Measurements from ENCODE around the gene CNTNAP2.

CNTNAP2 gene

GRCh38 chr7:146486519-146486918 is 369.9 kb downstream of the CNTNAP2 start:
- H3K27me3 ChIP-seq (replicated peaks in 2 of 5; ENCODE audit: control insufficient read depth in 4 of 5, insufficient read depth in 5 of 5, low read length in 4 of 5), result no peaks in the 10 kb centered on the region
- no peak overlapping the region for H3K27ac ChIP-seq (ENCODE audit: insufficient read depth in 1 of 2, low read depth in 1 of 2, low read length in 2 of 2, poor library complexity in 1 of 2, severe bottlenecking in 2 of 2)
- no peaks in the 10 kb centered on the region for H3K4me1 ChIP-seq (ENCODE audit: control extremely low read depth in 1 of 4, control insufficient read depth in 4 of 4, insufficient read depth in 4 of 4, low read length in 3 of 4)
- WGBS (ENCODE audit: insufficient coverage), result 100% methylated on average over 3 of the region's 3 CpGs
- H3K9me3 ChIP-seq (ENCODE audit: control extremely low read depth in 1 of 5, control insufficient read depth in 4 of 5, insufficient read depth in 2 of 5, low read depth in 1 of 5, low read length in 4 of 5), result peaks cover 0 to 6% (median 0%) of the 10 kb centered on the region in 5 experiments
- no peaks in the 10 kb centered on the region for H3K36me3 ChIP-seq (ENCODE audit: control insufficient read depth in 4 of 4, insufficient read depth in 4 of 4, low read length in 3 of 4)
- no peak for DNase-seq
- ChIA-PET CTCF (no interaction called here), POLR2A (no interaction called here)
- no peak overlapping the region for H3K4me3 ChIP-seq (ENCODE audit: control insufficient read depth in 1 of 7, extremely low read depth in 1 of 7, insufficient read depth in 4 of 7, low read depth in 2 of 7, low read length in 6 of 7)

DNA sequence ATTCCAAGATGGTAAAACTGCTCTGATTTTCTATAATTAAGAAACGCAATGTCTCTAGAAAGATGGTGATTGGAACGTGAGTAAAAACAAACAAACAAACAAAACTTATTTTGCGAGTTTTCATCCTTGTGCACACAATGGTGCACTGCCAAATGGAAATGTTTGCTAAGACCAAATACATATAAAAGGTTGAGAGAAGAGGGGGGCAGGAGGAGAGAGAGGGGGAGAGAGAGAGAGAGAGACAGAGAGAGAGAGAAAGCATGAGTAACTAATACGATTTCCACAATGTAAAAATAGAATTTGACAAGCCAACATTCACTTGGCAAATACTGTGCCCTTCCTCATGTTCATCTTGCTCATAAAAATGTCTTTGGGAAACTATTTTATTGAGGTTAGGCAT is 375.4 kb downstream of the CNTNAP2 start:
- no peak for DNase-seq
- Histone ChIP-seq H3K27ac (ENCODE audit: insufficient read depth in 1 of 2, low read depth in 1 of 2, low read length in 2 of 2, poor library complexity in 1 of 2, severe bottlenecking in 2 of 2) (no peak overlapping the region), H3K9me3 (ENCODE audit: control extremely low read depth in 1 of 5, control insufficient read depth in 4 of 5, insufficient read depth in 2 of 5, low read depth in 1 of 5, low read length in 4 of 5) (peaks cover 0 to 9% (median 2%) of the 10 kb centered on the region in 5 experiments), H3K4me3 (ENCODE audit: control insufficient read depth in 1 of 7, extremely low read depth in 1 of 7, insufficient read depth in 4 of 7, low read depth in 2 of 7, low read length in 6 of 7) (no peak overlapping the region), H3K4me1 (ENCODE audit: control extremely low read depth in 1 of 4, control insufficient read depth in 4 of 4, insufficient read depth in 4 of 4, low read length in 3 of 4) (no peaks in the 10 kb centered on the region), H3K36me3 (ENCODE audit: control insufficient read depth in 4 of 4, insufficient read depth in 4 of 4, low read length in 3 of 4) (no peaks in the 10 kb centered on the region), H3K27me3 (replicated peaks in 2 of 5; ENCODE audit: control insufficient read depth in 4 of 5, insufficient read depth in 5 of 5, low read length in 4 of 5) (no peaks in the 10 kb centered on the region)
- POLR2A ChIA-PET, result no interaction called here
- CTCF ChIA-PET, result no interaction called here
- 86% methylated on average over 1 of the region's 4 CpGs for WGBS (ENCODE audit: insufficient coverage)

DNA sequence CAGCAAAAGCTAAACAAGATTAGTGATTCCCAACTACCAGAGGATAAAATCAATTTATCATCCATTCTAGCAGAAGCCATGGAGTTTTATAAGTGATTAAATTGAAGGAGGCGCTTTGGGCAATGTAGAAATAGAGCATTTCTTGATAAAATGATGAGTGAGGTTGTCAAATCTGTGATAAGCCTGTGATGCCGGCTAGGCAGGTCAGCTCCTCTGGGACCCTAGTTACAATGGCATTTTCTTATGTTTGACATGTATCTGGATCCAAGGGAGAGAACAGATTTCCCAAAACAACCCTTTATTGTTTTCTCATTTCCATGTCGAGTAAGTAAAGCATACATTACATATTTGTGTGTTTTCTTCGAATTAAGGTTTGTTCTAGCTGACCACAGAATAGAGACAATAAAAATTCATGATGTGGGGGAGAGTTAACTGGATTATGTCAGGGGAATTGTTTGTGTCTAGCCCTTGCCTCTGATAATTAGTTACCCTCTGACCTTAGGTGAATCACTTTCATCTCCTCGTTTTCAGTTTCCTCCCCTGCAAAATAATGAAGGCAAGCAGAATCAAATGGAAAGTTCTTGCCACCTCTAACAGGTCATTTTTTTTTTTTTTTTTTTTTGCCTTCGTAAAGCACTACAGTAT is 378.5 kb downstream of the CNTNAP2 start:
- H3K4me3 ChIP-seq (ENCODE audit: control insufficient read depth in 1 of 7, extremely low read depth in 1 of 7, insufficient read depth in 4 of 7, low read depth in 2 of 7, low read length in 6 of 7), result no peak overlapping the region
- POLR2A ChIA-PET, result no interaction called here
- WGBS (ENCODE audit: insufficient coverage), result 93% methylated on average over 3 of the region's 6 CpGs

GRCh38 chr7:146496657-146497056 is 380.1 kb downstream of the CNTNAP2 start:
- H3K9me3 ChIP-seq (ENCODE audit: control extremely low read depth in 1 of 5, control insufficient read depth in 4 of 5, insufficient read depth in 2 of 5, low read depth in 1 of 5, low read length in 4 of 5), result peaks cover 0 to 7% (median 0%) of the 10 kb centered on the region in 5 experiments
- no peaks in the 10 kb centered on the region for H3K4me1 ChIP-seq (ENCODE audit: control extremely low read depth in 1 of 4, control insufficient read depth in 4 of 4, insufficient read depth in 4 of 4, low read length in 3 of 4)
- H3K27me3 ChIP-seq (replicated peaks in 2 of 5; ENCODE audit: control insufficient read depth in 4 of 5, insufficient read depth in 5 of 5, low read length in 4 of 5), result no peaks in the 10 kb centered on the region
- WGBS (ENCODE audit: insufficient coverage), result 86% methylated on average over 1 of the region's 2 CpGs
- H3K4me3 ChIP-seq (ENCODE audit: control insufficient read depth in 1 of 7, extremely low read depth in 1 of 7, insufficient read depth in 4 of 7, low read depth in 2 of 7, low read length in 6 of 7), result no peak overlapping the region
- H3K27ac ChIP-seq (ENCODE audit: insufficient read depth in 1 of 2, low read depth in 1 of 2, low read length in 2 of 2, poor library complexity in 1 of 2, severe bottlenecking in 2 of 2), result no peak overlapping the region
- H3K36me3 ChIP-seq (ENCODE audit: control insufficient read depth in 4 of 4, insufficient read depth in 4 of 4, low read length in 3 of 4), result no peaks in the 10 kb centered on the region
- DNase-seq, result no peak
- ChIA-PET POLR2A (no interaction called here), CTCF (no interaction called here)

More for the DNA sequence above, 378.5 kb downstream of the CNTNAP2 start:
- no peaks in the 10 kb centered on the region for H3K27me3 ChIP-seq (replicated peaks in 2 of 5; ENCODE audit: control insufficient read depth in 4 of 5, insufficient read depth in 5 of 5, low read length in 4 of 5)
- CTCF ChIA-PET, result no interaction called here
- H3K36me3 ChIP-seq (ENCODE audit: control insufficient read depth in 4 of 4, insufficient read depth in 4 of 4, low read length in 3 of 4), result no peaks in the 10 kb centered on the region
- DNase-seq, result no peak
- H3K4me1 ChIP-seq (ENCODE audit: control extremely low read depth in 1 of 4, control insufficient read depth in 4 of 4, insufficient read depth in 4 of 4, low read length in 3 of 4), result no peaks in the 10 kb centered on the region
- no peak overlapping the region for H3K27ac ChIP-seq (ENCODE audit: insufficient read depth in 1 of 2, low read depth in 1 of 2, low read length in 2 of 2, poor library complexity in 1 of 2, severe bottlenecking in 2 of 2)
- peaks cover 0 to 5% (median 0%) of the 10 kb centered on the region in 5 experiments for H3K9me3 ChIP-seq (ENCODE audit: control extremely low read depth in 1 of 5, control insufficient read depth in 4 of 5, insufficient read depth in 2 of 5, low read depth in 1 of 5, low read length in 4 of 5)

DNA sequence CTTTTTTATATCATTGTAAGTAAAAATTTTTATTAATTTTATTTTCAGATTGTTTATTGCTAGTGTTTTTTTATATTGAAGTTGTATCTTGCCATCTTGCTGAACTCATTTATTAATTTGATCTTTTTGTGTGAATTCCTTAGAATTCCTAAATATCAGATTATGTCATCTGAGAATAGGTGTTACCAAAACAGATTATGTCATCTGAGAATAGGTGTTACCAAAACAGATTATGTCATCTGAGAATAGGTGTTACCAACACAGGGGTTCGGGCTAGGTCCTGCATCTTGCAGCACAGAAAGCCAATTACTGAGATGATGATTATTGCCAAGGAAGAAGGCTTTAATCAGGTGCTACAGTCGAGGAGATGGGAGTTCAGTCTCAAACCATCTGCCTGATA is 383.4 kb downstream of the CNTNAP2 start:
- Histone ChIP-seq H3K9me3 (ENCODE audit: control extremely low read depth in 1 of 5, control insufficient read depth in 4 of 5, insufficient read depth in 2 of 5, low read depth in 1 of 5, low read length in 4 of 5) (peaks cover 0 to 28% (median 5%) of the 10 kb centered on the region in 5 experiments), H3K4me1 (ENCODE audit: control extremely low read depth in 1 of 4, control insufficient read depth in 4 of 4, insufficient read depth in 4 of 4, low read length in 3 of 4) (no peaks in the 10 kb centered on the region), H3K27me3 (replicated peaks in 2 of 5; ENCODE audit: control insufficient read depth in 4 of 5, insufficient read depth in 5 of 5, low read length in 4 of 5) (no peaks in the 10 kb centered on the region), H3K4me3 (ENCODE audit: control insufficient read depth in 1 of 7, extremely low read depth in 1 of 7, insufficient read depth in 4 of 7, low read depth in 2 of 7, low read length in 6 of 7) (no peak overlapping the region), H3K27ac (ENCODE audit: insufficient read depth in 1 of 2, low read depth in 1 of 2, low read length in 2 of 2, poor library complexity in 1 of 2, severe bottlenecking in 2 of 2) (no peak overlapping the region), H3K36me3 (ENCODE audit: control insufficient read depth in 4 of 4, insufficient read depth in 4 of 4, low read length in 3 of 4) (no peaks in the 10 kb centered on the region)
- 91% methylated on average over 2 of the region's 2 CpGs for WGBS (ENCODE audit: insufficient coverage)
- ChIA-PET POLR2A (no interaction called here), CTCF (no interaction called here)
- no peak for DNase-seq

DNA sequence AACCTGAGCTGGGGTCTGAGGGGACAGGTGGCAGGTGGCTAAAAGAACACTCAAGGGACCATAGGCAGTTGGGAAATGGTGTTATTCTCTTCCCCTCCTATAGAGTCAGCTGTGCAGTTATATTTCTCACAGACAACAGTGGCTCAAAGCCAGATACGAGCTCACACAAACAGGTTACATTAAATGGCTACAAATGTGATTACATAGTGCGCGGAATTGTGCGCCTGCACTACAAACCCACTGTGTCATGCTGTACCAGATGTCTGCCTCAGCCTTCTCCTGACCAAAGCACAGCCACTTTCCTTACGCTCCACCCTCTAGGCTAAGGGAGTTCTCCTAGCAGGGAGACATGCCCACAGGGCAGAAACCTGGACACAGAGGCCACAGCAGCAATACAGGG is 387.2 kb downstream of the CNTNAP2 start:
- no peaks in the 10 kb centered on the region for H3K36me3 ChIP-seq (ENCODE audit: control insufficient read depth in 4 of 4, insufficient read depth in 4 of 4, low read length in 3 of 4)
- DNase-seq, result peak in 2 of 3 donors; percentile 22 to 51
- no peaks in the 10 kb centered on the region for H3K4me1 ChIP-seq (ENCODE audit: control extremely low read depth in 1 of 4, control insufficient read depth in 4 of 4, insufficient read depth in 4 of 4, low read length in 3 of 4)
- 100% methylated on average over 4 of the region's 5 CpGs for WGBS (ENCODE audit: insufficient coverage)
- ChIA-PET CTCF (no interaction called here), POLR2A (no interaction called here)
- no peaks in the 10 kb centered on the region for H3K27me3 ChIP-seq (replicated peaks in 2 of 5; ENCODE audit: control insufficient read depth in 4 of 5, insufficient read depth in 5 of 5, low read length in 4 of 5)
- peaks cover 0 to 43% (median 9%) of the 10 kb centered on the region in 5 experiments for H3K9me3 ChIP-seq (ENCODE audit: control extremely low read depth in 1 of 5, control insufficient read depth in 4 of 5, insufficient read depth in 2 of 5, low read depth in 1 of 5, low read length in 4 of 5)
- H3K27ac ChIP-seq (ENCODE audit: insufficient read depth in 1 of 2, low read depth in 1 of 2, low read length in 2 of 2, poor library complexity in 1 of 2, severe bottlenecking in 2 of 2), result no peak overlapping the region
- H3K4me3 ChIP-seq (ENCODE audit: control insufficient read depth in 1 of 7, extremely low read depth in 1 of 7, insufficient read depth in 4 of 7, low read depth in 2 of 7, low read length in 6 of 7), result no peak overlapping the region

DNA sequence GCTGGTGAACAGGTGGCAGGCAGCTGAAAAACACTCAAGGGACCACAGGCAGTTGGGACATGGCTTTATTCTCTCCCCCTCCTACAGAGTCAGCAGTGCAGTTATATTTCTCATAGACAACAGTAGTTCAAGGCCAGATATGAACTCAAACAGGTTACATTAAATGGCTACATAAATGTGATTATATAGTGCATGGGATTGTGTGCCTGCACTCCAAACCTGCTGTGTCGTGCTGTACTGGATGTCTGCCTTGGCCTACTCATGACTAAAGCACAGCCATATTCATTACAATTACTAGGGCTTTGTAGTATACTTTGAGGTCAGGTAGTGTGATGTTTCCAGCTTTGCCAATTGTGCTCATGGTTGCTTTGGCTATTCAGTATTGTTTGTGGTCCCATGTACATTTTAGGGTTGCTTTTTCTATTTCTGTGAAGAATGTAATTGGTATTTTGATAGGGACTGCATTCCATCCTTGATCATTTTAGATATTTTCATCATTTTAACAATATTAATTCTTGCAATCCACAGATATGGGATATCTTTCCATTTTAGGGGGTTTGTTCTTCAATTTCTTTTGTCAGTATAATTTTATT is 393.6 kb downstream of the CNTNAP2 start:
- Histone ChIP-seq H3K4me3 (ENCODE audit: control insufficient read depth in 1 of 7, extremely low read depth in 1 of 7, insufficient read depth in 4 of 7, low read depth in 2 of 7, low read length in 6 of 7) (no peak overlapping the region), H3K27me3 (replicated peaks in 2 of 5; ENCODE audit: control insufficient read depth in 4 of 5, insufficient read depth in 5 of 5, low read length in 4 of 5) (no peaks in the 10 kb centered on the region), H3K27ac (ENCODE audit: insufficient read depth in 1 of 2, low read depth in 1 of 2, low read length in 2 of 2, poor library complexity in 1 of 2, severe bottlenecking in 2 of 2) (no peak overlapping the region), H3K9me3 (ENCODE audit: control extremely low read depth in 1 of 5, control insufficient read depth in 4 of 5, insufficient read depth in 2 of 5, low read depth in 1 of 5, low read length in 4 of 5) (peaks cover 1 to 36% (median 8%) of the 10 kb centered on the region in 5 experiments), H3K36me3 (ENCODE audit: control insufficient read depth in 4 of 4, insufficient read depth in 4 of 4, low read length in 3 of 4) (no peaks in the 10 kb centered on the region), H3K4me1 (ENCODE audit: control extremely low read depth in 1 of 4, control insufficient read depth in 4 of 4, insufficient read depth in 4 of 4, low read length in 3 of 4) (no peaks in the 10 kb centered on the region)
- CTCF ChIA-PET, result no interaction called here
- WGBS (ENCODE audit: insufficient coverage), result no CpG with 5 or more reads among the region's 1 CpG
- peak; percentile 25 to 65 (median 56) for DNase-seq
- POLR2A ChIA-PET, result no interaction called here

All from common myeloid progenitor, CD34-positive (primary cell).